IPS-15b (cell line): Measurements from ENCODE around the gene SOBP.

ENCODE experiments used
- H3K27me3 ChIP-seq: one replicate; pipeline ENCODE4 v1.6.1; 2013; ENCODE audit warnings: low read length; ENCODE audit not compliant: control insufficient read depth, insufficient read depth
- H3K36me3 ChIP-seq: one replicate; pipeline ENCODE4 v1.6.1; 2013; ENCODE audit warnings: low read length; ENCODE audit not compliant: control insufficient read depth, insufficient read depth
- H3K4me1 ChIP-seq: one replicate; pipeline ENCODE4 v1.6.1; 2013; ENCODE audit warnings: mild to moderate bottlenecking, low read length; ENCODE audit not compliant: control insufficient read depth, insufficient read depth
- H3K4me3 ChIP-seq: one replicate; pipeline ENCODE4 v1.5.1; 2013; ENCODE audit warnings: low read depth, low read length
- H3K9ac ChIP-seq: one replicate; pipeline ENCODE4 v1.6.1; 2013; ENCODE audit warnings: low read depth, mild to moderate bottlenecking, low read length
- H3K9me3 ChIP-seq: one replicate; pipeline ENCODE4 v1.6.1; 2013; ENCODE audit warnings: mild to moderate bottlenecking, low read length; ENCODE audit not compliant: control insufficient read depth, insufficient read depth

Gene SOBP

DNA sequence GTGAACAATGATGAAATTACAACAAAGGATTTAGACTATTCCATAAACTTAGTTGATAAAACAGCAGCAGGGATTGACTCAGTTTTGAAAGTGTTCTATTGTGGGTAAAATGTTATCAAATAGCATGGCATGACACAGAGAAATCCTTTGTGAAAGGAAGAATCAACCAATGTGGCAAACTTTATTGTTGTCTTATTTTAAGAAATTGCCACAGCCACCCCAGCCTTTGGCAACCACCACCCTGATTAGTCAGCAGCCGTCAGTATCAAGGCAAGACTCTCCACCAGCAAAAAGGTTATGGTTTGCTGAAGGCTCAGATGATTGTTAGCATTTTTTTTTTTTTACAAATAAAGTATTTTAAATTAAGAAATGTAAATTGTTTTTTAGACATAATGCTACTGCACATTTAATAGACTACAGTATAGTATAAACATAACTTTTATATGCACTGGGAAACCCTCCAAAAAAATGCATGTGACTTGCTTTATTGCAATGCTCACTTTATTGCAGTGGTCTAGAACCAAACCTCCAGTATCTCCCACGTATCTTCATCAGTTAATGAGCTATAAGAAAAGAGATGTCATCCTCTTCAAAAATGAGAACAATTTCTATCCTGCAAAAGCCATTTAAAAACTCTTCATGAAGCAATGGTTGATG, 162.7 kb downstream of the SOBP start:
- Histone ChIP-seq H3K4me1 (no peaks in the 10 kb centered on the region), H3K9me3 (no peaks in the 10 kb centered on the region), H3K4me3 (no peak overlapping the region), H3K9ac (no peak overlapping the region), H3K27me3 (no peaks in the 10 kb centered on the region), H3K36me3 (no peaks in the 10 kb centered on the region)

DNA sequence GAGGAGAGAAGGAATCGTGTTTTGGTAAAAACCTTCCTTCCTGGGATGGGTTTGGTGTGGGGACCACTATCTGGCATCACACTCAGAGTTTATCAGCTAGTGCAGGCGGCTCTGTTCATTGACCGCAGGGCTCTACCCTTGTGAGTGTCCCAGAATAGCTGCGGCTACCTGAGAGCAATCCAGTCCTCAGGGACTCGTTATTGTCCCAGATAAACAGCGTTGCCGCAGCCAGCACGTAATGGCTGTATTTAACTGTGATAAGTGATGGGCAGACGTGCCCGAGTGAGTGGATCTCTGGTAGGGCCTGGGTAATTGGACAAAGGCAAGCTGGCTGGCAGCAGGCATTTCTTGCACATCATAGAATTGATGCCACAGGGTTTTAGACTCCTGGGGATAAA, 163.3 kb downstream of the SOBP start:
- H3K9ac ChIP-seq: no peak overlapping the region
- no peaks in the 10 kb centered on the region for H3K9me3 ChIP-seq
- no peak overlapping the region for H3K4me3 ChIP-seq
- H3K4me1 ChIP-seq: peaks cover 4% of the 10 kb centered on the region
- H3K36me3 ChIP-seq: no peaks in the 10 kb centered on the region
- H3K27me3 ChIP-seq: no peaks in the 10 kb centered on the region

DNA sequence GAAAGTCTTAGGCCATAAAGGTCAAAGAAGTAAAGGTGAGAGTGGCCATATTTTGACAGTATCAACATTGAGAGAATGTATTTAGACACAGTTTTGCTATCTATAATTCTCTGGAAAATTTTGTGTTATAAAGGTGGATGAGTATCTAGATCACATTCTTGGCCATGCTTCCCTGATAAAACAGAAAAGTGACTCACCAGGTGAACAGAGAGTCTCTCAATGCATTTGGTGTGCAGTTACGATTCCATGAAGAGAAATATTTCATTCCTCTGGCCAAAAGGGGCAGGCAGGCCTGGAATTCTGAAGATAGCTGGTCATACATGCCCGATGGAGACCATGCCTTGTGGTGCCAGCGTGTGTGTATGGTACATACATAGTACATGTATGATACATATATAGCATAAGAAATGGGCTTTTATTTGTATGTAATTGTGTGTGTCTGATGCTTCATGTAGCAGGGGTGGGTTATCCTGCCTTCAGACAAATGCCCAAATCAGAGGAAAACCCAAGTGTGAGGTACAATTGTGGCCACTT, 164.0 kb downstream of the SOBP start:
- Histone ChIP-seq H3K4me1 (peaks cover 5% of the 10 kb centered on the region), H3K9ac (no peak overlapping the region), H3K4me3 (no peak overlapping the region), H3K27me3 (no peaks in the 10 kb centered on the region), H3K36me3 (no peaks in the 10 kb centered on the region), H3K9me3 (no peaks in the 10 kb centered on the region)

DNA sequence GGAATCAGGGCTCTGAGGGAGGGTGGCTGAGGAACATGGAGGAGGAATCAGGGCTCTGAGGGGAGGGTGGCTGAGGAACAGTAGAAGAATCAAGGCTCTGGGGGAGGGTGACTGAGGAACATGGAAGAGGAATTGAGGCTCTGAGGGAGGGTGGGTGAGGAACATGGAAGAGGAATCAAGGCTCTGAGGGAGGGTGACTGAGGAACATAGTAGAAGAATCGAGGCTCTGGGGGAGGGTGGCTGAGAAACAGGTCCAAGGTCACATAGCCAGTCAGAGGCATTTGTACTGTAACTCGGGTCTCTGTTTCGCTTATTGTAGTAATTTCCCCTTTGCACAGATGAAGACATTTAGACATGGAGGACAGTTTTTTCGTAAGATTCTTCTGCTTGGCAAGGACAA, 164.8 kb downstream of the SOBP start:
- H3K9ac ChIP-seq: no peak overlapping the region
- no peak overlapping the region for H3K4me3 ChIP-seq
- no peaks in the 10 kb centered on the region for H3K27me3 ChIP-seq
- H3K9me3 ChIP-seq: no peaks in the 10 kb centered on the region
- no peaks in the 10 kb centered on the region for H3K36me3 ChIP-seq
- H3K4me1 ChIP-seq: peaks cover 5% of the 10 kb centered on the region

DNA sequence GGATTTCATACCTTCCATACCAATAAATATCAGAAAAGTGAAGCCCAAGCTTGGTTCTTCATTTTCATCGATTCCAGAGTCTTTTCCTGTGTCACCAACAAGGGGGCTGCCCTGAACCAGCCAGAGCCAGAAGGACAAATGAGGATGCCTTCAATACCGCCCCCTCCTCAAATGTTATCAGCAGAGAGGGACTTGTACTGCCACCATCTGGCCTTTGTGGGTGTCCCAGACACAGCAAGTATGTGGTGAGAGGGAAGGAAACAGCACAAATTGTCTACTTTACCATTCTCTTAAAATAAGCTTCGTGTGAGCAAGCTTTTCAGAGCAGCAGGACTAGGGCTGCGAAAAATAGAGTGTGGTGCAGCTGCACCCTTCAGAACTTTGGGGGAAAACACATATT, 165.3 kb downstream of the SOBP start:
- no peaks in the 10 kb centered on the region for H3K36me3 ChIP-seq
- H3K4me1 ChIP-seq: peaks cover 5% of the 10 kb centered on the region
- H3K9me3 ChIP-seq: no peaks in the 10 kb centered on the region
- no peaks in the 10 kb centered on the region for H3K27me3 ChIP-seq
- no peak overlapping the region for H3K4me3 ChIP-seq
- no peak overlapping the region for H3K9ac ChIP-seq

DNA sequence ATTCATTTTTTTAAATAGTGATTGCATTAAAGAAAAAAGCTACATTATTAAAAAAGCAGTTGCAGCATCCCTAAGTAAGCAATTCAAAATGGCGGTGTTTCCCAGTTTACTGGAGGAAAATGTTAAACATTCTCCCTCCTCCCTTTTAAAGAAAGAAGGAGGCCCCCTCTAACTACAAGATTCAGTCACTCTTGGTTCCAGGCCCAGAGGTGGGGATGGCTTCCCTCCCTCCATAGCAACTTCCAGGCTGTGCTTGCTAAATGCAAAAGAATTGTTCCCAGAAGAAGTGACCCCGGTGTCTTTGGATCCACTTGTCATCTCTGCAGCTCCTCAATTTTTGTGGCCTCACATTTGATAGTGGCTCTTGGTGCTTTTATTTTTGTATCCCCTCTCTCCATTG, 165.9 kb downstream of the SOBP start:
- Histone ChIP-seq H3K4me3 (no peak overlapping the region), H3K4me1 (peaks cover 5% of the 10 kb centered on the region), H3K9me3 (no peaks in the 10 kb centered on the region), H3K36me3 (no peaks in the 10 kb centered on the region), H3K9ac (no peak overlapping the region), H3K27me3 (no peaks in the 10 kb centered on the region)

DNA sequence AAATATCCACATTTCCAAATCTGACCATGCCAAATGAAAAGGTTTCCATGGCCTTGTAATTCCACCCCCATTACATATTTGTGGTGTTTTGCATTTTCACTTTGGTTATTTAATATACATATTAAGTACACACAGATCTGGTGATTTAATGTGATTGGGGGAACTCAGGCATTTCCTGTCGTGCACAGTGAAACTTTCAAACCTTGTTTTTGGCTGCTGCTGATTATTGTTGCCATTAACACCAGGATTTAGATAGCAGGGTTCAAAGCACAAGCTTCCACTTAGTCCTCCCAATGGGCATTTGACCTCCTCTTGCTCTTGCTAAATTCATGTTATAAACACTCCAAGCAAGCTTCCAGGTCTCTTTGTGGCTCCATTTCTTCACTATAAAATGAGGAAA, 166.5 kb downstream of the SOBP start:
- no peaks in the 10 kb centered on the region for H3K36me3 ChIP-seq
- no peaks in the 10 kb centered on the region for H3K9me3 ChIP-seq
- H3K9ac ChIP-seq: no peak overlapping the region
- H3K27me3 ChIP-seq: no peaks in the 10 kb centered on the region
- peaks cover 5% of the 10 kb centered on the region for H3K4me1 ChIP-seq
- H3K4me3 ChIP-seq: no peak overlapping the region

DNA sequence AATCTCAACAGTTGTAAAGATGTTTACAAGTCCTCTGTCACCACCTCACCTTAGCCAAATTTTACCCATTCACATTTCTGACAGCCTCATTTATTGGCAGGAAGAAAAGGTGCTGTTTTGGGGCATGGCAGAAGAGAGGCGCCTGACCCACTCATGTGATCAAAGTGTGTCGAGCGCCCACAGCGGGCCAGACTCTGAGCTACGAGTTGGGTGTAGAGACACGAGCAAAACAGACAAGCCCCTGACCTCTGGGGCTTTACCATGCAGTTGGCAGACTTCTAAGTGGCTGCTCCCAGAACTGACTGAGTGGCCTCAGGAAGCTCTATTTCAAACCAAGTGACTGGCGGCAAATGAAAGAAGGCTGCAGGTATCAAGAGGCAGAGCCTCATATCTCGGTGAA, 167.0 kb downstream of the SOBP start:
- Histone ChIP-seq H3K4me3 (no peak overlapping the region), H3K27me3 (no peaks in the 10 kb centered on the region), H3K4me1 (peaks cover 5% of the 10 kb centered on the region), H3K9me3 (no peaks in the 10 kb centered on the region), H3K36me3 (no peaks in the 10 kb centered on the region), H3K9ac (no peak overlapping the region)

DNA sequence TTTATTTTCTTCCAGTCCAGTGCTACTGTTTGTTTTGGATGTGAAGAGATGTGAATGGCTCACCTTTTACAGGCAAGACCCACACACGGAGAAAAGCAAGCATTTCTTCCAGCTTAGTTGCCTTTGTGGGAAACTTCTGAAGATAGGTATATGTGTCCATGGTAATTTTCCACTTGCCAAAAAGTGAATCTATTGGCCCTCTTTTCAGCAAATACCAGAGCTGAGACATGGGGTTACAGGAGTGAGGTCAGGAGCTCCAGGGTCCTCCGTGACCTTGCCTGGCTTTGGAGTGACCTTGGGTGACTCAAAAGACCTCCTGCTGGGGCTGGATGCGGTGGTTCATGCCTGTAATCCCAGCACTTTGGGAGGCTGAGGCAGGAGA, 167.4 kb downstream of the SOBP start:
- Histone ChIP-seq H3K9ac (no peak overlapping the region), H3K9me3 (no peaks in the 10 kb centered on the region), H3K4me1 (peaks cover 5% of the 10 kb centered on the region), H3K36me3 (no peaks in the 10 kb centered on the region), H3K4me3 (no peak overlapping the region), H3K27me3 (no peaks in the 10 kb centered on the region)

DNA sequence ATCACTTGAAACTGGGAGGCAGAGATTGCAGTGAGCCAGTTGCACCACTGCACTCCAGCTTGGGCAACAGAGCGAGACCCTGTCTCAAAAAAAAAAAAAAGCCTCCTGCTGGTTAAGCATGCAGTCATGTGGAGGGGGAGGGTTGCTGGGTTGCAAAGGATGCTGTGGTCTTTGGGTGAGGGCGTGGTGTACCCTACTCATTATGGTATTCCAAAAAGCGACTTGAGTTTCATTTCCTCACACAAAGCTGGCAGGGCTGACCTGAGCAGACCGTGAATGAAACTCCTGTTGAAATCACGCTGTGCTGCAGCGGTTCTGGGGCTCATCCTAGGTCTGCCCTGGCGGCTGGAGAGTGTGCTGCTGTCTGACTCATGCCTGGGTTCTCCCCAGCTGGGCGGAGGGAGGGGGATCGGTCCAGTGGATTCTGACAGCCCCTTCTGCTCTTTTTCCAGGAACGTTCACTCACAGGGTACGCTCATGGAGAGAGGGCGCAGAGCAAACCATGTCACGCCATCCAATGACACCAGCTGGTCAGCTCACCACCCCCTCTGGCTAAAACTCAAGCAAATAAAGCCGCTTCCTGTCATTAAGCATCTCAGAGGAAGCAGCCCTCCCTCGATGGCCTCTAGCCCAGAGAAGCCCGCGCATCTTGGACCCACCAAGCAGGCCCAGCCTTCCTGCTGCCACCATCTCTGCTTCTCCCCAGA, 168.0 kb downstream of the SOBP start:
- no peaks in the 10 kb centered on the region for H3K9me3 ChIP-seq
- H3K4me1 ChIP-seq: peaks cover 5% of the 10 kb centered on the region
- no peak overlapping the region for H3K4me3 ChIP-seq
- H3K9ac ChIP-seq: no peak overlapping the region
- no peaks in the 10 kb centered on the region for H3K27me3 ChIP-seq
- H3K36me3 ChIP-seq: no peaks in the 10 kb centered on the region

DNA sequence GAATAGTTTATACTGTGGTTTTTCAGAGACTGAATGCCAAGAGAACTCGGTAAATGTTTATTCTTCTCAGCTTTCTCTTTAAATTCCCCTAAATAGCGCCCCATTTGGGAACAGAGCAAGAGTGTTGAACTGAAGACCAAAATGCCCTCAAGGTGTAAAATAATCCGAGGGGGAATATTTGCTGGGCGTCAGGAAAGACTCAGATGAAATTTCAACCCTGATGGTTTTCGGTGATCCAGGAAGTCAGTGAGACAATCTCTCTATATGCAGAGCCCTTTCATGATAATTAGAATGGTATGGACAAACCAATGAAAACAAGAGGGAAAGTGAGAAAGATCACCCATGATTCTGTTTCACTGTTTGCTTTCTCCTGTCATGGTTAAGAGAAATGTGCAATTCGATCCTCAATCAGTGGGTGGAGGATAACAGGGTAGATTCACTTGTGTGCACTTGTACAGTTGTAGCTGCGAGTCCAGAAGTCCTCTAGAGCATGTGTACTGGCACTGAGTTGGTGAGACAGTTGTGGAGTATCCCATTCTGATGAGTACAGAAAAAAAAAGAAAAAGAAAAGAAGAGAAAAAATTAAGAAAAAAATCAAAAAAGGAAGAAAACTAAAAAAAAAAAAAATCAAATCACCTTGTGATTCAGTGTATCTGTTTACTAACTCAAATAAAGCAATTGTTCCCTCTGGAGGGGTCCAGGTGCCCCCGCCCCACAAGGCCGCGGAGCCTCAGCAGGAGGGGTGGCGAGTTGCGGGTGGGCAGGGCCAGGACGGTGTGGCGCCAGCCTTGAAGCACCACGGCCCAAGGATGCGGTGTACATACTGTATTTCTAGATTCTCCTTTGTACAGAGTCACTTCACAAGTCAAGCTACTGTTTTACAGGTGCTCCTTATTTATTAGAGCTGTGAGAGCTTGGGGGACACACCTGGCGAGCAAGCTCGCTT, 169.3 kb downstream of the SOBP start:
- H3K4me3 ChIP-seq: no peak overlapping the region
- no peak overlapping the region for H3K9ac ChIP-seq
- no peaks in the 10 kb centered on the region for H3K9me3 ChIP-seq
- H3K27me3 ChIP-seq: no peaks in the 10 kb centered on the region
- no peaks in the 10 kb centered on the region for H3K36me3 ChIP-seq
- peaks cover 5% of the 10 kb centered on the region for H3K4me1 ChIP-seq
